Measurements from ENCODE around the gene NFKB2.

DNA sequence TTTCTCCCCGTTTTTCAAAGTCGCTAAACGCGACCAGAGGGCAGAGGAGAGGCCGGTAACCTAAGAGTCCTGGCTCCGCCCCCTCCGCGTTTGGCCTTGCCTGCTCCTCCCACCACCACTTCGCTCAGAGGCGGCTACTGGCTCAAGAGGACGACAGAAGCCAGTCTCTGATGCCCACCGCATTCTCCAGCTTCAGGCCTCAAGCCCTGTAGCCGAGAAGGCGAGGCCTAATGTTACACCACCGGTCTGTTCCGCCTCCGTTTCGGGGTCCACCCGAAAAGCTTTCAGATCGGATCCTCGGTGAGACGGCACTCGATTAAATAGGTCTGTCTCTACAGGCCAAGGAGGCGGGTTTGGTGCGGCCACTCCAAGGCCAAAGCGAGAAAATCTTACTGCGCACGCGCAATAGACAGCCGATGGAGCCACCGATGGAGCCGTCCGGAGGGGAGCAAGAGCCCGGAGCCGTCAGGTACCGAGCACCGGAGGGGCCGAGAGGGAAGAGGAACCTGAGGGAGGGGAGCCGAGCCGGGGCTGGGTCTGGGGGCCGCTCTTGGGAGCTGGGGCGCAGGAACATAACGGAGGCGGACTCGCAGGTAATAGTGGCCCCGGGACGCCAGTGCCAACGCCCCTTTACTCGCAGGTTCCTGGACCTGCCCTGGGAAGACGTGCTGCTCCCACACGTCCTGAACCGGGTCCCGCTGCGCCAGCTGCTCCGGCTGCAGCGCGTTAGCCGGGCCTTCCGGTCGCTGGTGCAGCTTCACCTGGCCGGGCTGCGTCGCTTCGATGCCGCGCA is 25.4 kb downstream of the NFKB2 start, which contains the start of gene FBXL15:
- TF ChIP-seq, protein P1, sequence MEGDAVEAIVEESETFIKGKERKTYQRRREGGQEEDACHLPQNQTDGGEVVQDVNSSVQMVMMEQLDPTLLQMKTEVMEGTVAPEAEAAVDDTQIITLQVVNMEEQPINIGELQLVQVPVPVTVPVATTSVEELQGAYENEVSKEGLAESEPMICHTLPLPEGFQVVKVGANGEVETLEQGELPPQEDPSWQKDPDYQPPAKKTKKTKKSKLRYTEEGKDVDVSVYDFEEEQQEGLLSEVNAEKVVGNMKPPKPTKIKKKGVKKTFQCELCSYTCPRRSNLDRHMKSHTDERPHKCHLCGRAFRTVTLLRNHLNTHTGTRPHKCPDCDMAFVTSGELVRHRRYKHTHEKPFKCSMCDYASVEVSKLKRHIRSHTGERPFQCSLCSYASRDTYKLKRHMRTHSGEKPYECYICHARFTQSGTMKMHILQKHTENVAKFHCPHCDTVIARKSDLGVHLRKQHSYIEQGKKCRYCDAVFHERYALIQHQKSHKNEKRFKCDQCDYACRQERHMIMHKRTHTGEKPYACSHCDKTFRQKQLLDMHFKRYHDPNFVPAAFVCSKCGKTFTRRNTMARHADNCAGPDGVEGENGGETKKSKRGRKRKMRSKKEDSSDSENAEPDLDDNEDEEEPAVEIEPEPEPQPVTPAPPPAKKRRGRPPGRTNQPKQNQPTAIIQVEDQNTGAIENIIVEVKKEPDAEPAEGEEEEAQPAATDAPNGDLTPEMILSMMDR (conservative IDR thresholded peaks at IDR 0.05; ENCODE audit: low read depth, low read length): no peak
- TF ChIP-seq POLR2A (IDR thresholded peaks at IDR 0.05; ENCODE audit: low read depth, low read length): 0 out of 2 replicates have a peak, but pooled peaks have one; percentile 23
- TF ChIP-seq RFX5 (IDR thresholded peaks at IDR 0.05; ENCODE audit: low read depth, low read length): peak; percentile 5; the same call in 1 of the 2 replicates
- no peak for TF ChIP-seq FOS (IDR thresholded peaks at IDR 0.05; ENCODE audit: low read depth, low read length)
- TF ChIP-seq, protein P2, sequence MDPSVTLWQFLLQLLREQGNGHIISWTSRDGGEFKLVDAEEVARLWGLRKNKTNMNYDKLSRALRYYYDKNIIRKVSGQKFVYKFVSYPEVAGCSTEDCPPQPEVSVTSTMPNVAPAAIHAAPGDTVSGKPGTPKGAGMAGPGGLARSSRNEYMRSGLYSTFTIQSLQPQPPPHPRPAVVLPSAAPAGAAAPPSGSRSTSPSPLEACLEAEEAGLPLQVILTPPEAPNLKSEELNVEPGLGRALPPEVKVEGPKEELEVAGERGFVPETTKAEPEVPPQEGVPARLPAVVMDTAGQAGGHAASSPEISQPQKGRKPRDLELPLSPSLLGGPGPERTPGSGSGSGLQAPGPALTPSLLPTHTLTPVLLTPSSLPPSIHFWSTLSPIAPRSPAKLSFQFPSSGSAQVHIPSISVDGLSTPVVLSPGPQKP (IDR thresholded peaks at IDR 0.05; ENCODE audit: borderline replicate concordance, low read depth, low read length): no peak

Measured in IMR-90 (cell line).